IMR-90 (cell line): ENCODE data around the gene MBTD1.

Experiments used
- CEBPB ChIP-seq: IDR thresholded peaks from 2 replicates; pipeline ENCODE4 v1.6.1; 2012; ENCODE audit warnings: low read depth, low read length, improper control_type of control experiment
- CTCF ChIP-seq: conservative IDR thresholded peaks from 2 replicates; pipeline ENCODE4 v1.5.1; 2012; ENCODE audit warnings: mild to moderate bottlenecking, low read depth, low read length, improper control_type of control experiment
- MXI1 ChIP-seq: IDR thresholded peaks from 2 replicates; pipeline ENCODE4 v1.6.1; 2012; ENCODE audit warnings: low read depth, mild to moderate bottlenecking, low read length, moderate library complexity, borderline replicate concordance
- NFE2L2 ChIP-seq: fragments of 150-350 bp; IDR thresholded peaks from 2 replicates; pipeline ENCODE4 v1.6.1; 2016; ENCODE audit warnings: low read depth, mild to moderate bottlenecking, low read length
- POLR2A ChIP-seq: IDR thresholded peaks from 2 replicates; pipeline ENCODE4 v1.6.1; 2012; ENCODE audit warnings: mild to moderate bottlenecking, low read depth, low read length
- RAD21 ChIP-seq: IDR thresholded peaks from 2 replicates; pipeline ENCODE4 v1.6.1; 2012; ENCODE audit warnings: low read length, improper control_type of control experiment
- RCOR1 ChIP-seq: IDR thresholded peaks from 2 replicates; pipeline ENCODE4 v1.6.1; 2012; ENCODE audit warnings: mild to moderate bottlenecking, low read length, improper control_type of control experiment; ENCODE audit not compliant: insufficient replicate concordance
- SMC3 ChIP-seq: fragments of 150-350 bp; IDR thresholded peaks from 2 replicates; pipeline ENCODE4 v1.6.1; 2016; ENCODE audit warnings: low read depth, mild to moderate bottlenecking, antibody characterized with exemption, low read length, moderate library complexity
- USF2 ChIP-seq: fragments of 150-350 bp; IDR thresholded peaks from 2 replicates; pipeline ENCODE4 v1.6.1; 2017; ENCODE audit warnings: mild to moderate bottlenecking, antibody characterized with exemption, low read length, low read depth

GRCh38 chr17:51150932-51151331 lies 108.9 kb downstream of the MBTD1 start:
- TF ChIP-seq MXI1: no peak
- no peak for TF ChIP-seq CTCF
- TF ChIP-seq POLR2A: no peak
- no peak for TF ChIP-seq NFE2L2
- no peak for TF ChIP-seq CEBPB
- no peak for TF ChIP-seq RAD21
- TF ChIP-seq USF2: no peak
- TF ChIP-seq RCOR1: no peak
- TF ChIP-seq SMC3: no peak
